GM19239 (cell line): ENCODE results near the gene CLK4.

Source experiments
- DNase-seq: peaks from one replicate; pipeline ENCODE4 v3.0.0; 2011; ENCODE audit warnings: low spot score; ENCODE audit not compliant: insufficient read length
- FAIRE-seq: peaks from 2 replicates; lab custom pipeline; 2011; peaks lifted over from hg19 to GRCh38; lab: Jason Lieb, UNC

CLK4 gene

DNA sequence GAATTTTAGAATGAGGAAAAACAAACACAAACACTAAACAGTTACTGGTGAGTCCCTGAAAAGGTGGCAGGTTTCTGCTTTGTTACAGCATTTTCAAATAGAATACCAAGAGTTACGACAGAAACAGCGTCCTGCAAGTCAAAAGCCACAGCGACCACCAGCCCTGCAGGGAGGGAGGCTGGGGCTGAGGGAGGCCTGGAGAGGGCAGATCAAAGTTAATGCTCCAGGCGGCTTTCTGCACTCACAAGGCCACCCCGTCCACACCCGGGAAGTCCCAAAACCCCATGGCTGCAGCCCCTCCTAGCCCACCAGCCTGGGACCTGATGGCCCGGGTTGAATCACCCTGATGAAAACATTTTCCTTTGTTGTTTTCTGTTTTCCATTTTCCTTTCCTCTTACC is 65.9 kb downstream of the CLK4 start:
- no peak for DNase-seq
- no peak for FAIRE-seq

DNA sequence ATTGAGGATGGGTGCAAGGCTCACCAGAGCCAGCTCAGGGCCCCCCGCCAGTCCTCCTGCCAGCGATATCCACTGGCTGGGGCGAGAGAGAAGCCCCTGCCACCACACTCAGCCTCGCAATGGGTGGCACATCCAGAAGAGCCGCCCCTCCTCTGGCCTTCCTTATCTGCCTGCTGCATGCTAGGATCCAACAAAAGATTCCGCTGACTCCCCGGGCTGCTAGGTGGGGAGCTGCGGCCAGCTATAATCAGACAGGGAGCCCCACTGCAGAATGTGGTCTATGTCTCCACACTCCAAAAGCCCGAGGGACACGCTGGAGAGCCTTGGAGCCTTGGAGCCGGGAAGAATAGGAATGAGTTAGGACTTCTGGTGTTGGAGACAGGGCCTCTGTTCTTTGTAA is 69.4 kb downstream of the CLK4 start:
- FAIRE-seq (no peak), DNase-seq (no peak)

DNA sequence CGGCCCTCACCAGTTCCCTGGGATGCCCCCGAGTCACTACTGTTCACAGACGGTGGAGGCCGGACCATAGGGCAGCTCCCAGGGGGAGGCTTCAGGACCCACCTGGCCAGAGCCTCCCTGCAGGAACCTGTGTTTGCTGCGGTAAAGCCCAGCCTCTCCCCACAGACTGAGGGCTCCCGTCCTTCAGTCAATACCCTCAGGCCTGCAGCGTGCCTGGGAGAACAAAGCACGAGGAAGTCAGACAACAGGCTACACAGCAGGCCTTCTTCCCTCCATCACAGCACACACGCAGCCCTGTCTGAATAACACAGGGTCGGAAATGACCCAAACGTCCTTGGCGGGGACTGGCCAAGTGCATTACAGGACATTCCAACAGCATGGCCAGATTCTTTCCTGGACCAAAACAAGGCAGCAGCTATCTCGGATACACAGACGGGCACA is 71.1 kb downstream of the CLK4 start:
- DNase-seq (no peak), FAIRE-seq (no peak)

DNA sequence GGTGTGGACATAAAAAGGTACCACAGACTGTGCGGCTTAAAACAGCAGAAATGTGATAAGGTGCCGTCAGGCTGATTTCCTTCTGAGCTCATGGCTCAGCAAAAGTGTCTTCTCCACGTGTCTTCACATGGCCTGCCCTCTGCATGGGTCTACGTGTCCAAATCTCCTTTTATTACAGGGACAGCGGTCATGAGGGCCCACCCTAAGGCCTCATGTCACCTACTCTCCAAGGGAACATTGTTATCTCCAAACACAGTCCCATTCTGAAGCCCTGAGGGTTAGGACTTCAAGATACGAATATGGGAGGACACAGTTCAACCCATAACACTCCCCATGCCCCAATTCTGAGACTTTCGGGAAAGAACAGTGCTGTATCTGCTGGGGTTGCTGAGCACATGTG is 71.8 kb downstream of the CLK4 start:
- DNase-seq (no peak), FAIRE-seq (no peak)

DNA sequence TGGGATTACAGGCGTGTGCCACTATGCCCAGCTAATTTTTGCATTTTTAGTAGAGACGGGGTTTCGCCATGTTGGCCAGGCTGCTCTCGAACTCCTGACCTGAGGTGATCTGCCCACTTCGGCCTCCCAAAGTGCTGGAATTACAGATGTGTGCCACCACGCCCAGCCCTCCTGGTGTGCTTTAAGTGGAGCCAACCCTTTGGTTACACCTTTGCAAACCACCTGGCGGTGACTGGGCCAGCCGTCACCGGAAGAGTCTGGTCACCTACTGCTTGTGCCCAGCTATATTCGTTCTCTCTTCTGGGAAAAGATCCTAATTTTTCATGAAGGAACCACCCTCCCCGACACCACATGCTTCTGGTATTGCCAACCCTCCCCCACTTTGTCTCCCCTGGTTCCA is 72.5 kb downstream of the CLK4 start:
- DNase-seq = no peak
- no peak for FAIRE-seq

DNA sequence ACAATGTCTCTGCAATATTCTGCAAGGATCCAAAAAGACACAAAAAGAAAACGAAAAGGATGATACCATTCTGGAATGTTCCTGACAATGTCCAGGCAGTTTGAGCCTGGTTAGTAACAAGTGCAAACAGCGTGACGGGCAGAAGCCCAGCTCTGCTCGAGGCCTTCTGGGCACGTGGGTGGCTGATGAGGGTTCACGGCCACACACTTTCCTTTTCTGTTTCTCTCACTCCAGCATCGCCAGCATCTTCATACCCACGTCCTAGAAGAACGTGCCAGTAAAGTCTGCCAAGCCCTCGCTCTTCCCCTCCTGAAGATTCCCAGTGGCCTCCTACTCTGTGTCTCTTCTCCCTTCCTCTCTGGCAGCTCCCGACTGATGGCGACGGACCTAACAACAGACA is 73.3 kb downstream of the CLK4 start:
- DNase-seq = no peak
- FAIRE-seq = no peak
